Immature natural killer cell (primary cell): ENCODE measurements around the gene MTURN. TPM values are rescaled to one million over a fixed set of nuclear protein-coding genes. Genes with fewer than 3 reads are reported as not detected.
"Not testable (repeated sequence)": the region's sequence is repeated elsewhere in the genome, so short reads cannot be mapped to it uniquely, and the experiment has no call there.

Source experiments
- DNase-seq, 3 donors: peaks; one replicate each; pipeline ENCODE4 v3.0.0; 2022; ENCODE audit warnings: mixed read lengths in 1 of 3
- H3K27ac Mint-ChIP-seq, 6 donors: one replicate each; pipeline ENCODE4 v1.8.0; 2020; ENCODE audit warnings: mixed read lengths in 6 of 6, mild to moderate bottlenecking in 5 of 6, inconsistent platforms in 4 of 6, moderate library complexity in 3 of 6
- H3K27me3 Mint-ChIP-seq, 3 donors: one replicate each; pipeline ENCODE4 v1.8.0; 2020 to 2021; ENCODE audit warnings: low read depth in 3 of 3, mild to moderate bottlenecking in 3 of 3, mixed read lengths in 3 of 3, moderate library complexity in 3 of 3, inconsistent platforms in 1 of 3
- H3K36me3 Mint-ChIP-seq, 3 donors: one replicate each; pipeline ENCODE4 v1.8.0; 2020; ENCODE audit warnings: mixed read lengths in 3 of 3, inconsistent platforms in 2 of 3, mild to moderate bottlenecking in 2 of 3
- H3K4me1 Mint-ChIP-seq, 2 donors: one replicate each; pipeline ENCODE4 v1.8.0; 2020; ENCODE audit warnings: inconsistent platforms in 2 of 2, mild to moderate bottlenecking in 2 of 2, mixed read lengths in 2 of 2, moderate library complexity in 1 of 2
- H3K4me3 Mint-ChIP-seq, 5 donors: one replicate each; pipeline ENCODE4 v1.8.0; 2020; ENCODE audit warnings: mild to moderate bottlenecking in 5 of 5, mixed read lengths in 5 of 5, inconsistent platforms in 3 of 5, moderate library complexity in 3 of 5
- H3K9me3 Mint-ChIP-seq, 6 donors: one replicate each; pipeline ENCODE4 v1.8.0; 2020; ENCODE audit warnings: mild to moderate bottlenecking in 6 of 6, mixed read lengths in 6 of 6, inconsistent platforms in 4 of 6, moderate library complexity in 3 of 6
- polyA plus RNA-seq, 3 donors: library from polyadenylated mRNA; unstranded; fragments of 300-500 nt; fragmentation: Illumina TruSeq; gene quantifications; one replicate each; pipeline ENCODE4 v1.2.3, GENCODE V29; 2021

The MTURN gene
- polyA plus RNA-seq = 10 to 100 TPM in 1 of 3 donors, 1 to 10 TPM in 2; 7.1 to 11.0 (median 7.2) TPM

- Mint-ChIP-seq H3K4me3 (peak within 1 kb of the TSS; percentile 88 to 93 (median 92)), H3K9me3 (no peaks in the 10 kb centered on the region), H3K27me3 (peaks cover 2 to 24% (median 16%) of the 10 kb centered on the region in 3 donors), H3K4me1 (peaks cover 9 to 11% of the 10 kb centered on the region in 2 donors), H3K27ac (peak within 1 kb of the TSS; percentile 79 to 91 (median 87)), H3K36me3 (no peaks in the 10 kb centered on the region)
- DNase-seq = peak; percentile 84 to 89 (median 87)
These were observed at the start of gene MTURN for GRCh38 chr7:30134611-30135300. Gene MTURN, plus strand, starts transcription at chr7:30134986. Its CDS starts 151 bp downstream, at chr7:30135137.

- H3K27ac Mint-ChIP-seq = no peak overlapping the region
- no peak overlapping the region for H3K4me3 Mint-ChIP-seq
- H3K4me1 Mint-ChIP-seq = no peaks in the 10 kb centered on the region
These were observed 48.3 kb upstream of the MTURN start for GRCh38 chr7:30086529-30086928.

GRCh38 chr7:30087371-30087770 is 47.4 kb upstream of the MTURN start:
- H3K9me3 Mint-ChIP-seq = no peaks in the 10 kb centered on the region
- H3K4me3 Mint-ChIP-seq = no peak overlapping the region
- H3K4me1 Mint-ChIP-seq = no peaks in the 10 kb centered on the region
- peaks cover 0 to 18% (median 13%) of the 10 kb centered on the region in 3 donors for H3K36me3 Mint-ChIP-seq
- DNase-seq = no peak
- peaks cover 0 to 3% (median 0%) of the 10 kb centered on the region in 3 donors for H3K27me3 Mint-ChIP-seq
- no peak overlapping the region for H3K27ac Mint-ChIP-seq

More at GRCh38 chr7:30086529-30086928, 48.3 kb upstream of the MTURN start:
- no peak for DNase-seq
- Mint-ChIP-seq H3K9me3 (no peaks in the 10 kb centered on the region), H3K27me3 (peaks cover 0 to 3% (median 0%) of the 10 kb centered on the region in 3 donors), H3K36me3 (peaks cover 0 to 23% (median 8%) of the 10 kb centered on the region in 3 donors)

GRCh38 chr7:30088362-30088761 is 46.4 kb upstream of the MTURN start:
- no peaks in the 10 kb centered on the region for H3K9me3 Mint-ChIP-seq
- no peak for DNase-seq
- H3K4me3 Mint-ChIP-seq = no peak overlapping the region
- H3K36me3 Mint-ChIP-seq = peaks cover 0 to 18% (median 14%) of the 10 kb centered on the region in 3 donors
- no peak overlapping the region for H3K27ac Mint-ChIP-seq
- peaks cover 0 to 2% of the 10 kb centered on the region in 2 donors for H3K4me1 Mint-ChIP-seq
- H3K27me3 Mint-ChIP-seq = peaks cover 0 to 2% (median 0%) of the 10 kb centered on the region in 3 donors

GRCh38 chr7:30090111-30090510 is 44.7 kb upstream of the MTURN start:
- H3K4me3 Mint-ChIP-seq = no peak overlapping the region
- H3K36me3 Mint-ChIP-seq = peaks cover 0 to 18% (median 18%) of the 10 kb centered on the region in 3 donors
- H3K27me3 Mint-ChIP-seq = peaks cover 0 to 2% (median 0%) of the 10 kb centered on the region in 3 donors
- no peak for DNase-seq
- no peak overlapping the region for H3K27ac Mint-ChIP-seq
- peaks cover 4 to 8% of the 10 kb centered on the region in 2 donors for H3K4me1 Mint-ChIP-seq
- no peaks in the 10 kb centered on the region for H3K9me3 Mint-ChIP-seq

- Mint-ChIP-seq H3K27me3 (peaks cover 0 to 3% (median 0%) of the 10 kb centered on the region in 3 donors), H3K9me3 (no peaks in the 10 kb centered on the region), H3K36me3 (peaks cover 2 to 20% (median 18%) of the 10 kb centered on the region in 3 donors), H3K4me3 (no peak overlapping the region), H3K27ac (no peak overlapping the region), H3K4me1 (peaks cover 4 to 8% of the 10 kb centered on the region in 2 donors)
- no peak for DNase-seq
These were observed 43.3 kb upstream of the MTURN start for GRCh38 chr7:30091491-30091912.

- H3K36me3 Mint-ChIP-seq = peaks cover 4 to 23% (median 18%) of the 10 kb centered on the region in 3 donors
- peaks cover 0 to 3% (median 0%) of the 10 kb centered on the region in 3 donors for H3K27me3 Mint-ChIP-seq
- peaks cover 4 to 8% of the 10 kb centered on the region in 2 donors for H3K4me1 Mint-ChIP-seq
- H3K9me3 Mint-ChIP-seq = no peaks in the 10 kb centered on the region
- H3K4me3 Mint-ChIP-seq = no peak overlapping the region
- H3K27ac Mint-ChIP-seq = no peak overlapping the region
- no peak for DNase-seq
These were observed 42.8 kb upstream of the MTURN start for GRCh38 chr7:30091987-30092386.

- H3K9me3 Mint-ChIP-seq = no peaks in the 10 kb centered on the region
- no peak for DNase-seq
- no peak overlapping the region for H3K4me3 Mint-ChIP-seq
- peaks cover 4 to 8% of the 10 kb centered on the region in 2 donors for H3K4me1 Mint-ChIP-seq
- H3K27me3 Mint-ChIP-seq = peaks cover 0 to 2% (median 0%) of the 10 kb centered on the region in 3 donors
- H3K36me3 Mint-ChIP-seq = peaks cover 4 to 21% (median 17%) of the 10 kb centered on the region in 3 donors
- no peak overlapping the region for H3K27ac Mint-ChIP-seq
These were observed 41.3 kb upstream of the MTURN start for GRCh38 chr7:30093420-30093952.

- not testable (repeated sequence) for H3K4me3 Mint-ChIP-seq, H3K9me3 Mint-ChIP-seq, DNase-seq, H3K27ac Mint-ChIP-seq, H3K4me1 Mint-ChIP-seq, H3K27me3 Mint-ChIP-seq
- peaks cover 4 to 19% (median 15%) of the 10 kb centered on the region in 3 donors for H3K36me3 Mint-ChIP-seq
These were observed 36.2 kb upstream of the MTURN start for GRCh38 chr7:30098599-30098998.

GRCh38 chr7:30102281-30102680 is 32.5 kb upstream of the MTURN start:
- Mint-ChIP-seq H3K27me3 (no peaks in the 10 kb centered on the region), H3K4me3 (no peak overlapping the region), H3K27ac (no peak overlapping the region), H3K36me3 (peaks cover 0 to 12% (median 7%) of the 10 kb centered on the region in 3 donors), H3K4me1 (no peaks in the 10 kb centered on the region), H3K9me3 (no peaks in the 10 kb centered on the region)
- DNase-seq = no peak

- Mint-ChIP-seq H3K27ac (no peak overlapping the region), H3K27me3 (no peaks in the 10 kb centered on the region), H3K9me3 (peaks cover 0 to 2% (median 0%) of the 10 kb centered on the region in 6 donors), H3K4me1 (no peaks in the 10 kb centered on the region), H3K36me3 (peaks cover 0 to 6% (median under 1%) of the 10 kb centered on the region in 3 donors), H3K4me3 (no peak overlapping the region)
- no peak for DNase-seq
These were observed 30.6 kb upstream of the MTURN start for GRCh38 chr7:30104157-30104556.

- Mint-ChIP-seq H3K9me3 (peaks cover 5 to 14% (median 7%) of the 10 kb centered on the region in 6 donors), H3K27ac (no peak overlapping the region), H3K27me3 (peaks cover 0 to 5% (median 3%) of the 10 kb centered on the region in 3 donors), H3K4me3 (no peak overlapping the region), H3K36me3 (peaks cover 0 to 16% (median 13%) of the 10 kb centered on the region in 3 donors), H3K4me1 (no peaks in the 10 kb centered on the region)
- DNase-seq = no peak
These were observed 22.6 kb upstream of the MTURN start for GRCh38 chr7:30112103-30112713.

GRCh38 chr7:30113144-30113543 is 21.6 kb upstream of the MTURN start:
- peaks cover 0 to 5% (median 3%) of the 10 kb centered on the region in 3 donors for H3K27me3 Mint-ChIP-seq
- H3K9me3 Mint-ChIP-seq = peaks cover 5 to 14% (median 7%) of the 10 kb centered on the region in 6 donors
- no peak for DNase-seq
- H3K36me3 Mint-ChIP-seq = peaks cover 0 to 16% (median 13%) of the 10 kb centered on the region in 3 donors
- no peak overlapping the region for H3K27ac Mint-ChIP-seq
- H3K4me1 Mint-ChIP-seq = no peaks in the 10 kb centered on the region
- no peak overlapping the region for H3K4me3 Mint-ChIP-seq
